KOPT-K1 (cell line): Measurements from ENCODE around the gene C6orf62.
"Not testable (repeated sequence)": the region's sequence is repeated elsewhere in the genome, so short reads cannot be mapped to it uniquely, and the experiment has no call there.

Experiments
- H3K27ac ChIP-seq: fragments of 200-600 bp; sonication (generic); 2 replicates; pipeline ENCODE4 v1.5.1; 2016; ENCODE audit warnings: antibody characterized with exemption, mild to moderate bottlenecking, low read depth, low read length; ENCODE audit not compliant: poor library complexity, severe bottlenecking
- H3K36me3 ChIP-seq: fragments of 200-600 bp; sonication (generic); 2 replicates; pipeline ENCODE4 v1.5.1; 2017; ENCODE audit warnings: antibody characterized with exemption, mild to moderate bottlenecking, low read length, moderate library complexity; ENCODE audit not compliant: insufficient read depth
- H3K9me3 ChIP-seq: fragments of 200-600 bp; sonication (generic); 2 replicates; pipeline ENCODE4 v1.5.1; 2017; ENCODE audit warnings: antibody characterized with exemption, low read length, mild to moderate bottlenecking; ENCODE audit not compliant: insufficient read depth, poor library complexity, severe bottlenecking

C6orf62 gene

DNA sequence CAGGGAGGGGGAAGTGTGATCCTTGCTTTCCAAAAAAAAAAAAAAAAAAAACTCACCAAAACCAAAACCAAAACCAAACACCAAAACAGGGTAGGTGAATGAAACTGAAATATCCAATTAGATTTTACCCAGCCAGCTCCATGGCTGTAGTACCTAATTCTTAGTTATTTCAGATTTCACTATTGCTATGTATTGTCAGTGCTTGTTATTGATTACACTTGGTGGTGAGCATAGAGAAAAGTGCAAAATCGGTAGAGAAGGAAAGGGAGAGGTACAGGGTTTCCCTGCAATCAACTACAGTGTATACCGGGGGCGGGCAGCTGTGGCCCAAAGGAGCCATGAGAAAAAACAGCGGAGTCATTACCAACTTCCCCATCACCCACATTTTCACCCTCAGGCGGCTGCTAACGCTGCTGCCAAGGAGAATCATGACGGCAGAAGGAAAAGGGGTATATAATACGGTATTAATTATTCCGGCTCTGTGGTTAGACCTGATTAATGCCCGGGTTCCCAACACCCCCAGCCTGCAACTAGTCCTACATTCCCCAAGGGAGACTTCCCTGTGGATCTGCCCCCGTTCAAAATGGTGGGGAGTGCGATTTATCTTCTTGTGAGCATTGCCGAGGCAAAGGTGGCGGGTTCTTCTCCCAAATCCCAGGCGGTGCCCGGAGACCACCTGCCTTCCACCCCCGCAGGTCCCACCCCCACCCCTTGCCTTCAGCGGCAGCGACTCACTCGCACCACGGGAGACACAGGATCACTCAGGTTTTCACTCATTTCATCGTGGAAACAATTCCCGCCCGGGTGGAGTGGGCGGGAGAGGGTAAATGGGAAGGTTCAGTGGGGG is at the start of gene C6orf62:
Gene C6orf62, minus strand, starts transcription at position 30 of the 847 bp plus-strand sequence. CDS start 486 bp downstream, outside the sequence.
- Histone ChIP-seq H3K27ac (peak within 1 kb of the TSS; percentile 93), H3K36me3 (peaks cover 51% of the 10 kb centered on the region), H3K9me3 (no peaks in the 10 kb centered on the region)

DNA sequence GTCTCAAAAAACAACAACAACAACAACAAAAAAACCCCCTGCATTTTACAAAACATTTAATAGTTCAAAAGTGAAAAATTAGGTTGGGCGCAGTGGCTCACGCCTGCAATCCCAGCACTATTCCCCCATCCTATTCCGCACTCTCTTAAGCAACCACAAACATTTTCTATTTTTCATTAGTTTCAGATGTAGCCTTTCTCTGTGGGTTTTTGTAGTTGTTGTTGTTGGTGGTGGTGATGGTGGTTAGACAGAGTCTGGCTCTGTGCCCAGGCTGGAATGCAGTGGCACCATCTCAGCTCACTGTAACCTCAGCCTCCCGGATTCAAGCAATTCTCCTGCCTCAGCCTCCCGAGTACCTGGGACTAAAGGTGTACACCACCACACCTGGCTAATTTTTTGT is 49.4 kb upstream of the C6orf62 start:
- Histone ChIP-seq H3K27ac (no peak overlapping the region), H3K36me3 (no peaks in the 10 kb centered on the region), H3K9me3 (no peaks in the 10 kb centered on the region)

DNA sequence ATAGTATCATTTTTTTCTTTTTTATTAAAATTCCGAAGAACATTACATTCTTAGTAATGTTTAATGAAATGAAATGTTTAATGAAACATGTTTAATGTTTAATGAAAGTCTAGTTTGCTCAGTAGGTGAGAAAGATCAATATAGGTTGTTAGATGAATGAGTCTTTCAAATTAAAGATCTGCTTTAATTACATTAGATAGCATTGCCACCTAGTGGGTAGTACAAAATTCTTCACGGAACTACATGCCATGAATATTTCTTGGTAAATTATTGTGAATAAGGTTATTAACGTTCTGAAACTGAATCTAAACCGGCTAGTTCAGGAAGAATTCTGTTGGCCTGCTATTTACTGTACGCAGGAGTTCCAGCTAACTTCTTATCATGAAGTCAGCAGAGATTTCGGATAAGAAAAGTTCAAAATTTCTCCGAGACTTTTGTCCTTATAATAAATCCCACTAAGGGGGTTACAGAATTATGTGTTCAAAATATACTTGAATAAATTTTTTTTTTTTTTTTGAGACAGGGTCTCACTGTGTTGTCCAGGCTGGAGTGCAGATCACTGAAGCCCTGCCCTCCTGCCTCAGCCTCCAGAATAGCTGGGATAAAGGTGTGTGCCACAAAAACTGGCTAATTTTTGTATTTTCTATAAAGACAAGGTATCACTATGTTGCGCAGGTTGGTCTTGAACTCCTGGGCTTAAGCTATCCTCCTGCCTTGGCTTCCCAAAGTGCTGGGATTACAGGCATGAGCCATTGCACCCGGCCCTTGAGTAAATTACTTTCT is 47.9 kb upstream of the C6orf62 start:
- no peaks in the 10 kb centered on the region for H3K36me3 ChIP-seq
- H3K9me3 ChIP-seq = no peaks in the 10 kb centered on the region
- H3K27ac ChIP-seq = no peak overlapping the region

DNA sequence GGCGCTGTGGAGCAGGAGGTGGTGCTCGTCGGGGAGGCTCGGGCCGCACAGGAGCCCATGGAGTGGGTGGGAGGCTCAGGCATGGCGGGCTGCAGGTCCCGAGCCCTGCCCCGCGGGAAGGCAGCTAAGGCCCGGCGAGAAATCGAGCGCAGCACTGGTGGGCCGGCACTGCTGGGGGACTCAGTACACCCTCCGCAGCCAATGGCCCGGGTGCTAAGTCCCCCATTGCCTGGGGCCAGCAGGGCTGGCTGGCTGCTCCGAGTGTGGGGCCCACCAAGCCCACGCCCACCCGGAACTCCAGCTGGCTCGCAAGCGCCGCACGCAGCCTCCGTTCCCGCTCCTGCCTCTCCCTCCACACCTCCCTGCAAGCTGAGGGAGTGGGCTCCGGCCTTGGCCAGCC is 47.0 kb upstream of the C6orf62 start:
- H3K27ac ChIP-seq, H3K36me3 ChIP-seq, H3K9me3 ChIP-seq: not testable (repeated sequence)

DNA sequence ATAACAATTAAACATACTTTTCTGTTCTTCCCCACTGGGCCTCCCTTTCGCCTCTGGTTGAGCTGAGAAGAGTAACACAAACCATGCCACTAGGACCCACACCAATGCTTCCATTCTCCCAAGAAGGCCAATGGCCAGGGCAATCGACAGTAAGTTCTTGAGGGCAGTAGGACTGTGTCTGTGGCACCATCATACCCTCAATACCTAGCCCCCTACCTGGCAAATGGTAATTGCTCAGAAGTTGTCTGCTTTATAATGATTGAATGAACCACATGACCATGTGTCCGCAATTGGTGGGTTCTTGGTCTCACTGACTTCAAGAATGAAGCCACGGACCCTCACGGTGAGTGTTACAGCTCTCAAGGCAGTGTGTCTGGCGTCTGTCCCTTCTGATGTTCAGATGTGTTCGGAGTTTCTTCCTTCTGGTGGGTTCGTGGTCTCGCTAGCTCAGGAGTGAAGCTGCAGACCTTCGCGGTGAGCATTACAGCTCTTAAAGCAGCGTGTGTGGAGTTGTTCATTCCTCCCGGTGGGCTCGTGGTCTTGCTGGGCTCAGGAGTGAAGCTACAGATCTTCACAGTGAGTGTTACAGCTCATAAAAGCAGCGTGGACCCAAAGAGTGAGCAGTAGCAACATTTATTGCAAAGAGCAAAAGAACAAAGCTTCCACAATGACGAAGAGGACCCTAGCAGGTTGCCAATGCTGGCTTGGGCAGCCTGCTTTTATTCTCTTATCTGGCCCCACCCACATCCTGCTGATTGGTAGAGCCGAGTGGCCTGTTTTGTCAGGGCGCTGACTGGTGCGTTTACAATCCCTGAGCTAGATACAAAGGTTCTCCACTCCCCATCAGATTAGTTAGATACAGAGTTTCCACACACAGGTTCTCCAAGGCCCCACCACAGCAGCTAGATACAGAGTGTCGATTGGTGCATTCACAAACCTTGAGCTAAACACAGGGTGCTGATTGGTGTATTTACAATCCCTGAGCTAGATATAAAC is 46.2 kb upstream of the C6orf62 start:
- peak overlapping the region; percentile 27 for H3K27ac ChIP-seq
- H3K36me3 ChIP-seq, H3K9me3 ChIP-seq: not testable (repeated sequence)

DNA sequence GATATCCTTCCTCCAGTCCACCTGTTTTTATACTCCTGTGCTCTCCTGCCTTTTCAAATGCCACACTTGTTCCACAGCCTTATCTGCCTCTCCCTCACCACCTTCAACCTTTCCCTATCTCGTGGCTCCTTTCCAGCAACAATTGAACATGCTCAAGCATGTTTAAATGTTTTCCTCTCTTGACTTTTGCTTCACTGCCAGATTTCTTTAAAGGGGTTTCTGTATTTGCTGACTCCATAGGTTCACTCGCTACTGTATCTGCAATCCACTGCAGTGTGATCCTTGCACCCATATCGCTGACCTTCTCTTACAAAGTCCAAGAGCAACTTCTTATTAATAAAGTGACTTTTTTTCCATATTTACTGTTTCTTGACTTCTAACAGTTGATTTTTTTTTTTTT is 44.6 kb upstream of the C6orf62 start:
- Histone ChIP-seq H3K9me3 (no peaks in the 10 kb centered on the region), H3K36me3 (no peaks in the 10 kb centered on the region), H3K27ac (no peak overlapping the region)

DNA sequence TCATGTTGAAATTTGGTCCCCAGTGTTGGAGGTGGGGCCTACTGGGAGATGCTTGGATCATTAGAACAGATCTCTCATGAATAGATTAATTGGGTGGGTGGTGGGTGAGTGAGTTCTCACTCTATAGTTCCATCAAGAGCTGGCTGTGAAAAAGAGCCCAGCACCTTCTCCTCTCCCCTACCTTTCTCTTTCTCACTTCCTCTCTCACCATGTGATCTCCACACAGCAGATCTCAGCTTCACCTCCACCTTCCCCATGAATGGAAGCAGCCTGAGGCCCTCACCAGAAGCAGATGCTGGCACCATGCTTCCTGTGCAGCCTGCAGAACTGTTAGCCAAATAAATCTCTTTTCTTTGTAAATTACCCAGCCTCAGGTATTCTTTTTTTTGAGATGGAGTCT is 42.9 kb upstream of the C6orf62 start:
- Histone ChIP-seq H3K27ac (no peak overlapping the region), H3K36me3 (no peaks in the 10 kb centered on the region), H3K9me3 (no peaks in the 10 kb centered on the region)

DNA sequence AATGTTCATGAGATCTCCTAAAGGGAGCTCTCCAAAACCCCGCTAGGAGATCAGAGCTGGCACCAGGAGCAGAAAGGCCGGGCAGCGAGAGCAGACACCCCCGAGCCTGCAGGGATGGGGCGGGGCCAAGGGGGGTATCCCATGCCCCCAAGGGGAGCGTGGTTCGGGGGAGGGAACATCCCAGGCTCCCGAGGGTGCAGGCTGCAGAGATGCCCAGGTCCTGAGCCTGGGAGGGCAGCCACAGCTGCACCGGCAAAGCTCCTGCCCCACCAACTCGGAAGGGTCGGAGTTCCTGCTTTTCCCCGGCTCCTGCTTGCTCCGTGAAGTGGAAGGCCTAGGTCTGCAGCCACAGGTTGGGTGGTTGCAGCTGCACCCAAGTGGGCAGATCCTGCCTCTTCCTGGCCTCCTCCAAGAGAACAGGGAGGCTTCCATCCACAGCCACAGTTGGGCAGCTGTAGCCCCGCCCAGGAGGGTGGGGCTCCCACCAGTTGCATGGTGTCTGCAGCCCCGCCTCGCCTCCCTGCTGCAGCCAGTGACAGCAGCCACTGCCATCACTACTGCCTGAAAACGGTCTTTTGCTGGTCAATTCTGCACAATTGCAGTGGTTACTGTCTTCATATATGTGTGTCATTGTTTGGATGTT is 42.4 kb upstream of the C6orf62 start:
- H3K9me3 ChIP-seq = no peaks in the 10 kb centered on the region
- H3K27ac ChIP-seq = no peak overlapping the region
- no peaks in the 10 kb centered on the region for H3K36me3 ChIP-seq

DNA sequence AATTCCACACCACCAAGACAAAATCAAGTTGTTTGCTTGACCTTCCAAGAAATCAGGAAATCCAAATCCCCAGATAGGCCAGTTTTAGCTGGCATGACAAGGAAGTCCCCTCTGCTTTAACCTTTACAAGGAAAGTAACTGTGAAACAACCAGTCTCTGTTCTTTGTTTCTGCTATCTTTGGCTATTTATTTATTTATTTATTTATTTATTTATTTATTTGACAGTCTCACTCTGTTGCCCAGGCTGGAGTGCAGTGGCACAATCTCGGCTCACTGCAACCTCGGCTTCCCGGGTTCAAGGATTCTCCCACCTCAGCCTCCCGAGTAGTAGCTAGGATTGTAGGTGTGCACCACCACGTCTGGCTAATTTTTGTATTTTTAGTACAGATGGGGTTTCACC is 41.3 kb upstream of the C6orf62 start:
- Histone ChIP-seq H3K27ac (no peak overlapping the region), H3K36me3 (no peaks in the 10 kb centered on the region), H3K9me3 (no peaks in the 10 kb centered on the region)

DNA sequence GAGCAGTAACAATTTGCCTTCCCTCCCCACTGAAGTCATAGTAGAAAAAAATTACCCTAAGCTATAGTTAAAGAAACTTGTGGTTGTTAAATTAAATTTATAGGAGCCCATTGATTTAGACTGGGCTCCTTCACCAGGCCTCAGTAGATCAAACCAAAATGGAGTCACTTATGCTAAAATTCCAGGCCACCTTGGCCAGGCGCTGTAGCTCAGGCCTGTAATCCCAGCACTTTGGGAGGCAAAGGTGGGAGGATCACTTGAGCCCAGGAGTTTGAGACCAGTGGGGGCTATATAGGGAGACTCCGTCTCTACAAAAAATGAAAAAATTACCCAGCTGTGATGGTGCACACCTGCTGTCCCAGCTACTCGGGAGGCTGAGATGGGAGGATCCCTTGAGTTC is 40.8 kb upstream of the C6orf62 start:
- H3K36me3 ChIP-seq = no peaks in the 10 kb centered on the region
- no peak overlapping the region for H3K27ac ChIP-seq
- H3K9me3 ChIP-seq = peaks cover under 1% of the 10 kb centered on the region

DNA sequence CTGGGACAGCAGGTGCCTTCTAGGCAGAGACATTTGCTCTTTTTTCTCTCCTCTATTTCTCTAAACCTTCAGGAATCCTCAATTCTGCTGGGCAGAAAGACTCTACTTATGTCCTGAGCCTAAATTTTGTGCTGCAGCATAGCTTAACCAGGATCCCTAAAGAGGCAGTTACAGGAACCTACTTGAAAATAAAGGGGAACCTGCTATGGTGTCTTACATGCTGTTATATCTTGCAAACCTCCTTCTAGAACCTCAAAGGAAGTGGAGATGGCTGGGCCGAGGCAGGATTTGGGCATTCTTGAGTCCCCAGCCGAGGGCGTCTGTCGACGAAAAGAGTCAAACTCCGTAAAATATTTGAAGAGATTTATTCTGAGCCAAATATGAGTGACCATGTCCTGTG is 38.7 kb upstream of the C6orf62 start:
- Histone ChIP-seq H3K36me3 (no peaks in the 10 kb centered on the region), H3K27ac (no peak overlapping the region), H3K9me3 (peaks cover 7% of the 10 kb centered on the region)

DNA sequence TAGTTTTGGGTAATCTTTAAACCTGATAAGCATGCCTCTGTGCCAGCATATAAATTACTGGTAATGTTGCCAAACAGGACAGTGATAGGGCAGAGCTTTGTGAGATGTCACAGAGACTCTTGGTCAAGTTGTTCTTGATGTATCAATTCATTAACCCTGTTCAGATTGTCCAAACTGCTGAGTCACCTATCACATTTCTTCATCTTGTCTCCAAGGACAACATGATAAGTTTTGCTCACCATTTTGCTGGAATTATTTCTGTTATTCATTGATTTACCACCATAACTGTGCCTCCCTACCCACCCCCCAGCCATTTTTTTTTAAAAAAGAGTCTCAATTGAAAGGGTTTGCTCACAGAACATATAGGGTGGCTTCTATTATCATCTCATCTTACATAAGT is 36.3 kb upstream of the C6orf62 start:
- Histone ChIP-seq H3K36me3 (no peaks in the 10 kb centered on the region), H3K9me3 (peaks cover 7% of the 10 kb centered on the region), H3K27ac (no peak overlapping the region)

DNA sequence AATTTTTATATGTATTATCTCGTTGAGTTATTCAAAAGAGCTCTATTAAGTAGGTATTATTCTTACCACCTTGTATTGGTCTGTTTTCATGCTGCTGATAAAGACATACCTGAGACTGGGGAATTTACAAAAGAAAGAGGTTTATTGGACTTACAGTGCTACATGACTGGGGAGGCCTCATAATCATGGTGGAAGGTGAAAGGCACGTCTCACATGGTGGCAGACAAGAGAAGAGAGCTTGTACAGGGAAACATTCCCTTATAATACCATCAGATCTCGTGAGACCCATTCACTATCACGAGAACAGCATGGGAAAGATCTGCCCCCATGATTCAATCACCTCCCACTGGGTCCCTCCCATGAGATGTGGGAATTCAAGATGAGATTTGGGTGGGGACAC is 35.4 kb upstream of the C6orf62 start:
- H3K9me3 ChIP-seq, H3K36me3 ChIP-seq, H3K27ac ChIP-seq: not testable (repeated sequence)

DNA sequence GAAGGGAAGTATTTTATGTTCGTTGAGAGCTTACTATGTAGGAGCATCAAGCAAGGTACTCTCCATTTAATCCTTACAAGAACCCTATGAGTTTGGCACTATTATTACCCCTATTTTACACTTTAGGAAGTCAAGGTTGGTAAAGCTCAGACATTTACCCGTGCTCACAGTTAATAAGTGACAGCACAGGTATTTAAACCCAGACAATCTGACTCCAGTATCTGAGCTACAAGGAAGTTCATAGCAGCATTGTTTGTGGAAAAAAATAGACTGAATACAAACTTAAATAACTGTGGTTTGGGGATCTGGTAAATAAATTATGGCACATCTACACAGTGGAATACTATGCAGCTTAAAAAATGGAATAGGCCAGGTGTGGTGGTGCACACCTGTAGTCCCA is 34.6 kb upstream of the C6orf62 start:
- Histone ChIP-seq H3K27ac (no peak overlapping the region), H3K9me3 (peaks cover 7% of the 10 kb centered on the region), H3K36me3 (no peaks in the 10 kb centered on the region)
